HL-60 (cell line): ENCODE measurements around the gene CLEC4A.
"Not testable (repeated sequence)": the region's sequence is repeated elsewhere in the genome, so short reads cannot be mapped to it uniquely, and the experiment has no call there.

Experiments used
- DNase-seq, 2 experiments: peaks; one replicate each; pipeline ENCODE4 v3.0.0-alpha.2; 2010 to 2020; ENCODE audit warnings: low read depth in 1 of 2, low spot score in 1 of 2
- H3K27ac ChIP-seq: fragments of 250-450 bp; sonication (Bioruptor Pico); replicated peaks from 2 replicates; pipeline ENCODE4 v1.5.1; 2020; ENCODE audit warnings: mild to moderate bottlenecking, moderate library complexity
- H3K27me3 ChIP-seq: fragments of 250-450 bp; sonication (Bioruptor Pico); 2 replicates; pipeline ENCODE4 v1.5.1; 2021; ENCODE audit warnings: mild to moderate bottlenecking, moderate library complexity; ENCODE audit not compliant: insufficient read depth, poor library complexity, severe bottlenecking
- H3K4me3 ChIP-seq: replicated peaks from 2 replicates; pipeline ENCODE4 v1.5.1; 2011; ENCODE audit warnings: mild to moderate bottlenecking, control low read depth, low read length; ENCODE audit not compliant: insufficient read depth
- CTCF ChIP-seq: IDR thresholded peaks from one replicate; pipeline ENCODE4 v1.5.1; 2011; ENCODE audit warnings: low read length, control low read depth, inconsistent platforms; ENCODE audit not compliant: insufficient read depth
- GABPA ChIP-seq: IDR thresholded peaks from 2 replicates; pipeline ENCODE4 v1.6.1; 2012; ENCODE audit warnings: low read depth
- POLR2AphosphoS5 ChIP-seq: IDR thresholded peaks from 2 replicates; pipeline ENCODE4 v1.6.1; 2012; ENCODE audit warnings: low read depth
- REST ChIP-seq: IDR thresholded peaks from 2 replicates; pipeline ENCODE4 v1.6.1; 2012; ENCODE audit warnings: low read depth; ENCODE audit not compliant: insufficient replicate concordance
- SPI1 ChIP-seq: IDR thresholded peaks from 2 replicates; pipeline ENCODE4 v1.6.1; 2012; ENCODE audit warnings: low read depth, mild to moderate bottlenecking, borderline replicate concordance

The CLEC4A gene

GRCh38 chr12:8096281-8096915 is 27.0 kb upstream of the CLEC4A start:
- no peak overlapping the region for H3K4me3 ChIP-seq
- H3K27ac ChIP-seq: peak overlapping the region; percentile 11
- H3K27me3 ChIP-seq: no peaks in the 10 kb centered on the region
- peak in 1 of 2 experiments; percentile 18 for DNase-seq
- TF ChIP-seq REST (no peak), CTCF (no peak), GABPA (no peak), POLR2AphosphoS5 (no peak), SPI1 (no peak)

DNA sequence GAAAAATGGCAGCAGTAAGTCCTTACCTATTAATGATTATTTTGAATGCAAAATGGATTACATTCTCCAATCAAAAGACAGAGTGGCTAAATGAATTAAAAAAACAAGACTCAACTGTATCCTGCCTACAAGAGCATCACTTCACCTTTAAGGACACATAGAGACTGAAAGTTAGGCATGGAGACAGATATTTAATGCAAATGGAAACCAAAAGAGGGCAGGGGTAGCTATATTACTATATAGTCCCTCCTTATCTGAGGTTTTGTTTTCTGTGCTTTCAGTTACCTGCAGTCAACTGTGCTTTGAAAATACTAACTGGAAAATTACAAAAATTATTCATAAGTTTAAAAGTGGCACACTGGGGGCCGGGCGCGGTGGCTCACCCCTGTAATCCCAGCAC is 24.2 kb upstream of the CLEC4A start:
- H3K27ac ChIP-seq: no peak overlapping the region
- no peaks in the 10 kb centered on the region for H3K27me3 ChIP-seq
- no peak for DNase-seq
- TF ChIP-seq REST (no peak), GABPA (no peak), POLR2AphosphoS5 (no peak), CTCF (no peak), SPI1 (no peak)
- no peak overlapping the region for H3K4me3 ChIP-seq

GRCh38 chr12:8108808-8109398 is 14.5 kb upstream of the CLEC4A start:
- peak; percentile 43 to 73 for DNase-seq
- TF ChIP-seq GABPA (no peak), SPI1 (no peak), REST (no peak), CTCF (peak; percentile 92), POLR2AphosphoS5 (no peak)
- no peaks in the 10 kb centered on the region for H3K27me3 ChIP-seq
- H3K27ac ChIP-seq: no peak overlapping the region
- no peak overlapping the region for H3K4me3 ChIP-seq

DNA sequence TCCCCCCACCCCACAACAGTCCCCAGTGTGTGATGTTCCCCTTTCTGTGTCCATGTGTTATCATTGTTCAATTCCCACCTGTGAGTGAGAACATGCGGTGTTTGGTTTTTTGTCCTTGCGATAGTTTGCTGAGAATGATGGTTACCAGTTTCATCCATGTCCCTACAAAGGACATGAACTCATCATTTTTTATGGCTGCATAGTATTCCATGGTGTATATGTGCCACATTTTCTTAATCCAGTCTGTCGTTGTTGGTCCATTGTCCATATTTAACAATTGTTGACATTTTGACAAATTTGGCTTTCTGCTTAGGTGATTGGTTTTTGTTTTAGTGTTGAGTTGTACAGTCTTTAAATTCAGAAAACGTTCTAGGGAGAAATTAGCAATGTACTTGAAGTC is 10.3 kb upstream of the CLEC4A start:
- H3K4me3 ChIP-seq, DNase-seq, H3K27me3 ChIP-seq, H3K27ac ChIP-seq: not testable (repeated sequence)
